ENCODE data around the gene USP27X.
A peak's percentile ranks its signal among the peaks of the same experiment; 100 is the strongest.

USP27X gene

GRCh38 chrX:49896951-49897350, 17.7 kb downstream of the USP27X start:
- Histone ChIP-seq H3K4me3 (ENCODE audit: low read length) (no peak overlapping the region), H3K27me3 (ENCODE audit: insufficient read depth, low read length) (no peaks in the 10 kb centered on the region), H3K9me3 (ENCODE audit: insufficient read depth, low read depth, low read length) (no peaks in the 10 kb centered on the region), H3K4me1 (ENCODE audit: insufficient read depth, low read length) (no peaks in the 10 kb centered on the region), H3K27ac (ENCODE audit: low read length) (no peak overlapping the region), H3K9ac (ENCODE audit: low read depth, low read length) (no peak overlapping the region), H3K36me3 (ENCODE audit: insufficient read depth, low read depth, low read length) (no peaks in the 10 kb centered on the region)

GRCh38 chrX:49901048-49901447, 21.8 kb downstream of the USP27X start:
- Histone ChIP-seq H3K9ac (ENCODE audit: low read depth, low read length) (no peak overlapping the region), H3K4me1 (ENCODE audit: insufficient read depth, low read length) (no peaks in the 10 kb centered on the region), H3K4me3 (ENCODE audit: low read length) (no peak overlapping the region), H3K9me3 (ENCODE audit: insufficient read depth, low read depth, low read length) (no peaks in the 10 kb centered on the region), H3K36me3 (ENCODE audit: insufficient read depth, low read depth, low read length) (no peaks in the 10 kb centered on the region), H3K27me3 (ENCODE audit: insufficient read depth, low read length) (no peaks in the 10 kb centered on the region), H3K27ac (ENCODE audit: low read length) (no peak overlapping the region)

GRCh38 chrX:49910344-49910743, 31.1 kb downstream of the USP27X start:
- Histone ChIP-seq H3K36me3 (ENCODE audit: insufficient read depth, low read depth, low read length) (no peaks in the 10 kb centered on the region), H3K27me3 (ENCODE audit: insufficient read depth, low read length) (no peaks in the 10 kb centered on the region), H3K9ac (ENCODE audit: low read depth, low read length) (no peak overlapping the region), H3K9me3 (ENCODE audit: insufficient read depth, low read depth, low read length) (no peaks in the 10 kb centered on the region), H3K4me1 (ENCODE audit: insufficient read depth, low read length) (no peaks in the 10 kb centered on the region), H3K27ac (ENCODE audit: low read length) (no peak overlapping the region), H3K4me3 (ENCODE audit: low read length) (no peak overlapping the region)

- no peak overlapping the region for H3K4me3 ChIP-seq (ENCODE audit: low read length)
- H3K9ac ChIP-seq (ENCODE audit: low read depth, low read length): no peak overlapping the region
- no peak overlapping the region for H3K27ac ChIP-seq (ENCODE audit: low read length)
- no peaks in the 10 kb centered on the region for H3K4me1 ChIP-seq (ENCODE audit: insufficient read depth, low read length)
- no peaks in the 10 kb centered on the region for H3K36me3 ChIP-seq (ENCODE audit: insufficient read depth, low read depth, low read length)
- no peaks in the 10 kb centered on the region for H3K9me3 ChIP-seq (ENCODE audit: insufficient read depth, low read depth, low read length)
- H3K27me3 ChIP-seq (ENCODE audit: insufficient read depth, low read length): no peaks in the 10 kb centered on the region
Observed at GRCh38 chrX:49912086-49912485, 32.8 kb downstream of the USP27X start.

GRCh38 chrX:49912861-49913260, 33.6 kb downstream of the USP27X start:
- no peak overlapping the region for H3K27ac ChIP-seq (ENCODE audit: low read length)
- H3K36me3 ChIP-seq (ENCODE audit: insufficient read depth, low read depth, low read length): no peaks in the 10 kb centered on the region
- H3K27me3 ChIP-seq (ENCODE audit: insufficient read depth, low read length): no peaks in the 10 kb centered on the region
- H3K9ac ChIP-seq (ENCODE audit: low read depth, low read length): no peak overlapping the region
- no peaks in the 10 kb centered on the region for H3K4me1 ChIP-seq (ENCODE audit: insufficient read depth, low read length)
- H3K9me3 ChIP-seq (ENCODE audit: insufficient read depth, low read depth, low read length): no peaks in the 10 kb centered on the region
- H3K4me3 ChIP-seq (ENCODE audit: low read length): no peak overlapping the region

- no peaks in the 10 kb centered on the region for H3K4me1 ChIP-seq (ENCODE audit: insufficient read depth, low read length)
- H3K9ac ChIP-seq (ENCODE audit: low read depth, low read length): no peak overlapping the region
- no peaks in the 10 kb centered on the region for H3K36me3 ChIP-seq (ENCODE audit: insufficient read depth, low read depth, low read length)
- H3K9me3 ChIP-seq (ENCODE audit: insufficient read depth, low read depth, low read length): no peaks in the 10 kb centered on the region
- no peak overlapping the region for H3K4me3 ChIP-seq (ENCODE audit: low read length)
- no peak overlapping the region for H3K27ac ChIP-seq (ENCODE audit: low read length)
- H3K27me3 ChIP-seq (ENCODE audit: insufficient read depth, low read length): no peaks in the 10 kb centered on the region
Observed at GRCh38 chrX:49915361-49916222, 36.3 kb downstream of the USP27X start.

GRCh38 chrX:49919617-49920016, 40.3 kb downstream of the USP27X start:
- Histone ChIP-seq H3K27ac (ENCODE audit: low read length) (no peak overlapping the region), H3K27me3 (ENCODE audit: insufficient read depth, low read length) (peaks cover 18% of the 10 kb centered on the region), H3K9me3 (ENCODE audit: insufficient read depth, low read depth, low read length) (no peaks in the 10 kb centered on the region)

GRCh38 chrX:49921109-49921508, 41.8 kb downstream of the USP27X start:
- Histone ChIP-seq H3K4me1 (ENCODE audit: insufficient read depth, low read length) (no peaks in the 10 kb centered on the region; the same call in 1 of the 2 replicates), H3K27me3 (ENCODE audit: insufficient read depth, low read length) (peaks cover 20% of the 10 kb centered on the region), H3K9me3 (ENCODE audit: insufficient read depth, low read depth, low read length) (no peaks in the 10 kb centered on the region), H3K36me3 (ENCODE audit: insufficient read depth, low read depth, low read length) (peaks cover 3% of the 10 kb centered on the region; the same call in 1 of the 2 replicates), H3K27ac (ENCODE audit: low read length) (no peak overlapping the region), H3K9ac (ENCODE audit: low read depth, low read length) (no peak overlapping the region), H3K4me3 (ENCODE audit: low read length) (no peak overlapping the region)

More at GRCh38 chrX:49919617-49920016, 40.3 kb downstream of the USP27X start:
- Histone ChIP-seq H3K4me3 (ENCODE audit: low read length) (no peak overlapping the region), H3K4me1 (ENCODE audit: insufficient read depth, low read length) (no peaks in the 10 kb centered on the region; the same call in 1 of the 2 replicates), H3K9ac (ENCODE audit: low read depth, low read length) (no peak overlapping the region), H3K36me3 (ENCODE audit: insufficient read depth, low read depth, low read length) (no peaks in the 10 kb centered on the region)

- H3K9ac ChIP-seq (ENCODE audit: low read depth, low read length): peak within 1 kb of the TSS; percentile 53; the same call in 1 of the 2 replicates
- peak within 1 kb of the TSS; percentile 71 for H3K4me3 ChIP-seq (ENCODE audit: low read length)
- no peaks in the 10 kb centered on the region; the same call in 1 of the 2 replicates for H3K4me1 ChIP-seq (ENCODE audit: insufficient read depth, low read length)
- H3K9me3 ChIP-seq (ENCODE audit: insufficient read depth, low read depth, low read length): no peaks in the 10 kb centered on the region
- no peak within 1 kb of the TSS for H3K27ac ChIP-seq (ENCODE audit: low read length)
- H3K36me3 ChIP-seq (ENCODE audit: insufficient read depth, low read depth, low read length): peaks cover 4% of the 10 kb centered on the region; the same call in 1 of the 2 replicates
- H3K27me3 ChIP-seq (ENCODE audit: insufficient read depth, low read length): peaks cover 20% of the 10 kb centered on the region
Observed at GRCh38 chrX:49922291-49923241, 43.3 kb downstream of the USP27X start, which contains the start of gene CLCN5. Gene CLCN5, plus strand, starts transcription at chrX:49922596. Its CDS starts 2,703 bp downstream, at chrX:49925299.

- Histone ChIP-seq H3K27ac (ENCODE audit: low read length) (no peak overlapping the region), H3K4me3 (ENCODE audit: low read length) (no peak overlapping the region), H3K36me3 (ENCODE audit: insufficient read depth, low read depth, low read length) (peaks cover 4% of the 10 kb centered on the region; the same call in 1 of the 2 replicates), H3K4me1 (ENCODE audit: insufficient read depth, low read length) (no peaks in the 10 kb centered on the region; the same call in 1 of the 2 replicates), H3K9me3 (ENCODE audit: insufficient read depth, low read depth, low read length) (no peaks in the 10 kb centered on the region), H3K27me3 (ENCODE audit: insufficient read depth, low read length) (peaks cover 20% of the 10 kb centered on the region), H3K9ac (ENCODE audit: low read depth, low read length) (no peak overlapping the region)
Observed at GRCh38 chrX:49925176-49925575, 45.9 kb downstream of the USP27X start.

GRCh38 chrX:49930039-49930438, 50.8 kb downstream of the USP27X start:
- no peaks in the 10 kb centered on the region for H3K27me3 ChIP-seq (ENCODE audit: insufficient read depth, low read length)
- peaks cover 4% of the 10 kb centered on the region; the same call in 1 of the 2 replicates for H3K36me3 ChIP-seq (ENCODE audit: insufficient read depth, low read depth, low read length)
- no peak overlapping the region for H3K9ac ChIP-seq (ENCODE audit: low read depth, low read length)
- no peak overlapping the region for H3K27ac ChIP-seq (ENCODE audit: low read length)
- H3K4me1 ChIP-seq (ENCODE audit: insufficient read depth, low read length): no peaks in the 10 kb centered on the region
- no peaks in the 10 kb centered on the region for H3K9me3 ChIP-seq (ENCODE audit: insufficient read depth, low read depth, low read length)
- H3K4me3 ChIP-seq (ENCODE audit: low read length): no peak overlapping the region

Data from iPS-20b (cell line).